ENCODE data around the gene RXYLT1. TPM values are rescaled to one million over a fixed set of nuclear protein-coding genes. Genes with fewer than 3 reads are reported as not detected.

The RXYLT1 gene
- total and polyA plus RNA-seq, 4 donors, result 18.3 to 27.7 (median 23.7) TPM

DNA sequence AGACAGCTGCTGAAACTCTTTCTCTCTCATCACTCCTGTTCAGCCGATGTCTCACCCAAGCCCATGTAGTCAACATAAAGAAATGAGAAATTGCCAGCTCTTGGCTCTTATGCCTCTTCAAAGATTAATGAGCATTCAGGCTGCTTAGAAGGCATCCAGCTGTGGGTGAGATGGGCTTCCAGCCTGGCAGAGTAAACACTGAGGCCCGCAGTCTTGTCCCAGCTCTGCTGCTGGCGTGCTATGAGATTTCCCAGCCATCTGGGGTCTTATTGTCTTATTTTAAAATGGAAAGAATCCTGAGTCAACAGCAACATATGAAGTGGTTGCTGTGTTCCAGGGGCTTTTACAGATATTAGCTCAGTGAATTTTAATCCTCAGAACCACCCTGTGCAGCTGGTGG lies 12.6 kb downstream of the RXYLT1 start:
- Histone ChIP-seq H3K4me1 (ENCODE audit: control insufficient read depth, insufficient read depth, low read length) (no peaks in the 10 kb centered on the region), H3K27me3 (ENCODE audit: control insufficient read depth, insufficient read depth, low read length) (no peaks in the 10 kb centered on the region), H3K4me3 (ENCODE audit: low read depth, low read length) (no peak overlapping the region), H3K27ac (ENCODE audit: low read depth, low read length) (no peak overlapping the region), H3K9me3 (ENCODE audit: control insufficient read depth, insufficient read depth, low read length) (no peaks in the 10 kb centered on the region), H3K36me3 (ENCODE audit: control insufficient read depth, insufficient read depth, low read length) (peaks cover 4% of the 10 kb centered on the region)
- 25% methylated on average over 3 of the region's 3 CpGs for WGBS (ENCODE audit: insufficient coverage)
- DNase-seq (ENCODE audit: low read depth in 4 of 6, low spot score in 6 of 6), result peak in 2 of 6 donors; percentile 18 to 56

DNA sequence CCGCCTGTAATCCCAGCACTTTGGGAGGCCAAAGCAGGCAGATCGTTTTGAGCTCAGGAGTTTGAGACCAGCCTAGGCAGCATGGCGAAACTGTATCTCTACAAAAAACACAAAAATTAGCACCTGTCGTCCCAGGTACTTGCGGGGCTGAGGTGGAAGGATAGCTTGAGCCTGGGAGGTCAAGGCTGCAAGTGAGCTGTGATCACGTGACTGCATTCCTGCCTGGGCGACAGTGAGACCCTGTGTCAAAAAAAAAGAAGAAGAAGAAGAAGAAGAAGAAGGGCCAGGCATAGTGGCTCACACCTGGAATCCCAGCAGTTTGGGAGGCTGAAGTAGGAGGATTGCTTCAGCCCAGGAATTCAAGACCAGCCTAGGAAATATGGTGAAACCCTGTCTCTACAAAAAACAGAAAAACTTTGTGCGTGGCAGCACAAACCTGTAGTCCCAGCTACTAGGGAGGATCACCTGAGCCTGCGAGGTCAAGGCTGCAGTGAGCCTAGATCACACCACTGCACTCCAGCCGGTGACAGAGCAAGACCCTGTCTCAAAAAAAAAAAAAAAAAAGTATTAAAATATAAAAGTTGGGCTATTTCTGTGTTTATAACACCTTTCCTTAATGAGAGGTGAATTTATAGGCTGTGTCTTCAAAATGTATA lies 15.5 kb downstream of the RXYLT1 start:
- peaks cover 4% of the 10 kb centered on the region for H3K36me3 ChIP-seq (ENCODE audit: control insufficient read depth, insufficient read depth, low read length)
- 79% methylated on average over 5 of the region's 10 CpGs for WGBS (ENCODE audit: insufficient coverage)
- no peak overlapping the region for H3K27ac ChIP-seq (ENCODE audit: low read depth, low read length)

DNA sequence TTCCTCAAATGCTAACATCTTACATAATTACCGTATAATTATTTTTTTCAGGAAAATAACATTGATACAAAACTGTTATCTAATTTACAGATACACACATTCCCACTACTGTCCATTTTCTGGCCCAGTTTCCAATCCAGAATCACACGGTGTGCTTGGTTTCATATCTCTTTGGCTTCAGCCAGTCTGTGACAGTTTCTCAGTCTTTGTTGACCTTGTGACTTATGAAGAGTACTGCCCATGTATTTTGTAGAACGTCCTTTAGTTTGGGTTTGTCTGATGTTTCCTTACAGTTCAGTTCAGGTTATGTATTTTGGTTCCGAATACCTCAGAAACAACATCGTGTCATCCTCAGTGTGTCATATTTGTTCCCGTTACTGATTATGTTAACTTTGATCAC lies 16.2 kb downstream of the RXYLT1 start:
- Histone ChIP-seq H3K27me3 (ENCODE audit: control insufficient read depth, insufficient read depth, low read length) (no peaks in the 10 kb centered on the region), H3K9me3 (ENCODE audit: control insufficient read depth, insufficient read depth, low read length) (no peaks in the 10 kb centered on the region), H3K4me3 (ENCODE audit: low read depth, low read length) (no peak overlapping the region), H3K27ac (ENCODE audit: low read depth, low read length) (no peak overlapping the region), H3K36me3 (ENCODE audit: control insufficient read depth, insufficient read depth, low read length) (no peaks in the 10 kb centered on the region), H3K4me1 (ENCODE audit: control insufficient read depth, insufficient read depth, low read length) (no peaks in the 10 kb centered on the region)
- DNase-seq (ENCODE audit: low read depth in 4 of 6, low spot score in 6 of 6), result no peak
- WGBS (ENCODE audit: insufficient coverage), result 100% methylated on average over 3 of the region's 6 CpGs

More for the DNA sequence above, 15.5 kb downstream of the RXYLT1 start:
- DNase-seq (ENCODE audit: low read depth in 4 of 6, low spot score in 6 of 6), result no peak
- Histone ChIP-seq H3K27me3 (ENCODE audit: control insufficient read depth, insufficient read depth, low read length) (no peaks in the 10 kb centered on the region), H3K4me1 (ENCODE audit: control insufficient read depth, insufficient read depth, low read length) (no peaks in the 10 kb centered on the region), H3K4me3 (ENCODE audit: low read depth, low read length) (no peak overlapping the region), H3K9me3 (ENCODE audit: control insufficient read depth, insufficient read depth, low read length) (no peaks in the 10 kb centered on the region)

DNA sequence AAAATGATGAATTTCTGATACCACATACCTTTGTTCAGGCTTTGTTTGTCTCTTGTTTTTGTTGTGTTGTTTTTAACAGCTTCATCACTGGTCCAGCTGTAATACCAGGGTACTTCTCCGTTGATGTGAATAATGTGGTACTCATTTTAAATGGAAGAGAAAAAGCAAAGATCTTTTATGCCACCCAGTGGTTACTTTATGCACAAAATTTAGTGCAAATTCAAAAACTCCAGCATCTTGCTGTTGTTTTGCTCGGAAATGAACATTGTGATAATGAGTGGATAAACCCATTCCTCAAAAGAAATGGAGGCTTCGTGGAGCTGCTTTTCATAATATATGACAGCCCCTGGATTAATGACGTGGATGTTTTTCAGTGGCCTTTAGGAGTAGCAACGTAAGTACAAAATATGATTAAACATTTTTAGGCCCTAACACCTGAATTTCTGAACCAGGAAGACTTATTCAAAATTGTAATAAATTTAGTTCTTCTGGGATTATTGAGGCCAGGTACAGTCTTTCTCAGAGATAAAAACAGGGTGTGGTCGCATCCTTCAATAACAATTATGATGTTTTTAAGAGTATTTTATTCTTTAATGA lies 22.4 kb downstream of the RXYLT1 start:
- DNase-seq (ENCODE audit: low read depth in 4 of 6, low spot score in 6 of 6), result peak in 4 of 6 donors; percentile 22 to 86 (median 51)
- Histone ChIP-seq H3K27me3 (ENCODE audit: control insufficient read depth, insufficient read depth, low read length) (no peaks in the 10 kb centered on the region), H3K27ac (ENCODE audit: low read depth, low read length) (no peak overlapping the region), H3K36me3 (ENCODE audit: control insufficient read depth, insufficient read depth, low read length) (peaks cover 5% of the 10 kb centered on the region), H3K9me3 (ENCODE audit: control insufficient read depth, insufficient read depth, low read length) (no peaks in the 10 kb centered on the region), H3K4me3 (ENCODE audit: low read depth, low read length) (no peak overlapping the region), H3K4me1 (ENCODE audit: control insufficient read depth, insufficient read depth, low read length) (no peaks in the 10 kb centered on the region)
- WGBS (ENCODE audit: insufficient coverage), result no CpG with 5 or more reads among the region's 6 CpGs

DNA sequence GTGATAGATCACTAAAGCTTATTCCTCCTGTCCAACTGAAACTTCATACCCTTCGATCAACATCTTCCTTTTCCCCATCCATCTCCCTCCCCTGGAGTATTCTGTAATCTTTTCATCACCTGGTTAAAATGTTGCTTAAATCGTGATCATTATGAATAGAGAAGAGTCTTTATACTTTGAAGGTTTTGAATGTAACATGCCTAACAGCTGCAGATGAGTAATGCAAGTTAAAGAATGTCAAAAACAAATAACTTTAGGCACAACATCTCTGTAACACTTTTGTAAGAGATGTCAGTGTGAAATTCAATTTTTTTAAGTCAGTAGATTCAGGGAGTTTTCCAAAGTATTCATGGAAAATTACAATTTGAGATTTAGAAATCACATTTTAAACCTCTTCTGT lies 25.0 kb downstream of the RXYLT1 start:
- Histone ChIP-seq H3K9me3 (ENCODE audit: control insufficient read depth, insufficient read depth, low read length) (no peaks in the 10 kb centered on the region), H3K36me3 (ENCODE audit: control insufficient read depth, insufficient read depth, low read length) (peaks cover 12% of the 10 kb centered on the region), H3K27ac (ENCODE audit: low read depth, low read length) (no peak overlapping the region), H3K4me1 (ENCODE audit: control insufficient read depth, insufficient read depth, low read length) (no peaks in the 10 kb centered on the region), H3K4me3 (ENCODE audit: low read depth, low read length) (no peak overlapping the region), H3K27me3 (ENCODE audit: control insufficient read depth, insufficient read depth, low read length) (no peaks in the 10 kb centered on the region)
- DNase-seq (ENCODE audit: low read depth in 4 of 6, low spot score in 6 of 6), result no peak
- no CpG with 5 or more reads among the region's 2 CpGs for WGBS (ENCODE audit: insufficient coverage)

DNA sequence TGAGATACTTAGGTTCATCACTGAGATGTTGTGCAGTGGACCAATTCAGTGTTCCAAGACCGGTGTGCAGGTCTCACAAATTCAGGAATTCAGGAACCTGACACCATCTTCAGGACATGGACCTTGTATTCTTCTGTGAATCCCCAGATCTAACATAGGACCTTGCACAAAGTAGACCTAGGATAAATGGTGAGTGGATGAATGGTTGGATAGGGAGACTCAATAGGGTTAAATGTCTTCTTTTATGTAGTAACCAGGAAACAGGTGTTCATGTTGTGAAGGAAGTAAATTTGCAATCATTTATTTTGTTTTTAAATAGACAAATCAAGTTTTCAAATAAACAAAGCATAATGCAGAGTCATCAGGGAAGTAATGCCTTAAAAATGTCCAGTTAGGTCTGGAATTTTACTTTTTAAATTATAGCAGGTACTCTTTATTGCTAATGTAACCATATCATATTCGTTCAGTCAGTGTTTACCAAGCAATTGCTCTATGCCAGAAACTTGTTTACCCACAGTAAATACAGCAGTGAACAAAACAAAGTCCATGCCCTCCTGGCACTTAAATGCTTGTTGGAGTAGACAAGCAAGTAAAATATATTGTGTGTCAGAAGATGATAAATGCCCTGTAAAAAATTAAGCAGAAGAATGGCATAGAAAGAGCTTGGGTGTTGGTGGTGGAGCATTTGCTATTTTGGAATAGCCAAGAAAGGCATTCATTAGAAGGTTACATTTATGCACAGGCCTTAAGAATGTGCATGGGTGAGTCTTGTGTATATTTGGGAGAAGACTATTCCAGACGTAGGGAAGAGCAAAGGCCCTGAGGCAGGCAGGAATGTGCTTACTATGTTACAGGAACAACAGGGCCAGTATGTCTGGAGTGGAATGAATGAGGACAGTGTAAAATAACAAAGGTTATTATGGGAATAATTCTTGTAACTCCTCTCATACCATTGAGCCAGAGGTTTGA lies 26.3 kb downstream of the RXYLT1 start:
- H3K4me3 ChIP-seq (ENCODE audit: low read depth, low read length), result no peak overlapping the region
- no peak overlapping the region for H3K27ac ChIP-seq (ENCODE audit: low read depth, low read length)
- WGBS (ENCODE audit: insufficient coverage), result 94% methylated on average over 2 of the region's 3 CpGs
- H3K36me3 ChIP-seq (ENCODE audit: control insufficient read depth, insufficient read depth, low read length), result peaks cover 12% of the 10 kb centered on the region
- no peak for DNase-seq (ENCODE audit: low read depth in 4 of 6, low spot score in 6 of 6)
- no peaks in the 10 kb centered on the region for H3K27me3 ChIP-seq (ENCODE audit: control insufficient read depth, insufficient read depth, low read length)
- no peaks in the 10 kb centered on the region for H3K9me3 ChIP-seq (ENCODE audit: control insufficient read depth, insufficient read depth, low read length)
- H3K4me1 ChIP-seq (ENCODE audit: control insufficient read depth, insufficient read depth, low read length), result no peaks in the 10 kb centered on the region

DNA sequence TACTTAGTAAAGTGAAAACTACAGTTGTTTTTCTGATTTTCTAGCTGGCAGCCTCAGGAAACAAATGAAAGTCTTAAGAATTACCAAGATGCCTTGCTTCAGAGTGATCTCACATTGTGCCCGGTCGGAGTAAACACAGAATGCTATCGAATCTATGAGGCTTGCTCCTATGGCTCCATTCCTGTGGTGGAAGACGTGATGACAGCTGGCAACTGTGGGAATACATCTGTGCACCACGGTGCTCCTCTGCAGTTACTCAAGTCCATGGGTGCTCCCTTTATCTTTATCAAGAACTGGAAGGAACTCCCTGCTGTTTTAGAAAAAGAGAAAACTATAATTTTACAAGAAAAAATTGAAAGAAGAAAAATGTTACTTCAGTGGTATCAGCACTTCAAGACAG lies 28.9 kb downstream of the RXYLT1 start:
- H3K36me3 ChIP-seq (ENCODE audit: control insufficient read depth, insufficient read depth, low read length), result peaks cover 9% of the 10 kb centered on the region
- H3K4me3 ChIP-seq (ENCODE audit: low read depth, low read length), result no peak overlapping the region
- no peaks in the 10 kb centered on the region for H3K4me1 ChIP-seq (ENCODE audit: control insufficient read depth, insufficient read depth, low read length)
- H3K9me3 ChIP-seq (ENCODE audit: control insufficient read depth, insufficient read depth, low read length), result no peaks in the 10 kb centered on the region
- no peak for DNase-seq (ENCODE audit: low read depth in 4 of 6, low spot score in 6 of 6)
- no peaks in the 10 kb centered on the region for H3K27me3 ChIP-seq (ENCODE audit: control insufficient read depth, insufficient read depth, low read length)
- 92% methylated on average over 3 of the region's 5 CpGs for WGBS (ENCODE audit: insufficient coverage)
- no peak overlapping the region for H3K27ac ChIP-seq (ENCODE audit: low read depth, low read length)

DNA sequence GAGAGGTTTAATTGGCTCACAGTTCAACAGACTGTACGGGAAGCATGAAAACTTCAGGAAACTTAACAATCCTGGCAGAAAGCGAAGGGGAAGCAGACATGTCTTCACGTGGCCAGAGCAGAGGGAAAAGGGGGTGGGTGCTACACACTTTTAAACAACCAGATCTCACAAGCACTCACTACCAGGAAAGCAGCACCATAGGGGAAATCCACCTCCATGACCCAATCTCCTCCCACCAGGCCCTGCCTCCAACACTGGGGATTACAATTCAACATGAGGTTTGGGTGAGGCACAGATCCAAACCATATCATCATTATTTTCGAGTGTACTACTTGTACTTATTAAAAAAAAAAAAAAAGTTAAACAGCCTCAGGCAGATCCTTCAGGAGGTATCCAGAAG lies 29.9 kb downstream of the RXYLT1 start:
- Histone ChIP-seq H3K27ac (ENCODE audit: low read depth, low read length) (no peak overlapping the region), H3K36me3 (ENCODE audit: control insufficient read depth, insufficient read depth, low read length) (peaks cover 7% of the 10 kb centered on the region), H3K4me3 (ENCODE audit: low read depth, low read length) (no peak overlapping the region), H3K4me1 (ENCODE audit: control insufficient read depth, insufficient read depth, low read length) (no peaks in the 10 kb centered on the region), H3K27me3 (ENCODE audit: control insufficient read depth, insufficient read depth, low read length) (no peaks in the 10 kb centered on the region), H3K9me3 (ENCODE audit: control insufficient read depth, insufficient read depth, low read length) (no peaks in the 10 kb centered on the region)
- 100% methylated on average over 1 of the region's 4 CpGs for WGBS (ENCODE audit: insufficient coverage)
- no peak for DNase-seq (ENCODE audit: low read depth in 4 of 6, low spot score in 6 of 6)

DNA sequence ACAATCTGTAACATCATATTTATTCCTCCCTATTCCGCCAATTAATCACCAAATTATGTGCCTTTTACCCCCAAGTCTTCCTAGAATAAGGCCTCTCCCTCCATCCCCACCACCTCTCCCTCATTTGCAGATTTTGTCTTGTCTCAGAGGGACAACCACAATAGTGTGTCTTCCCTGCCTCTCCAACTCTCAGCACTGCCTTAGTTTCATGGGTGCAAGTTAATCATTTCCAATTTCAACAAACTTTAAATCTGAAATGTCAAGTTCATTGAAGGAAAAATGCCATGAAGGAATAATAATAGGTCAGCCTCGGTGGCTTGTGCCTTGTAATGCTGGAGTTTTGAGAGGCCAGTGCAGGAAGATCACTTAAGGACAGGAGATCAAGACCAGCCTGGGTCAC lies 31.6 kb downstream of the RXYLT1 start:
- Histone ChIP-seq H3K4me3 (ENCODE audit: low read depth, low read length) (no peak overlapping the region), H3K9me3 (ENCODE audit: control insufficient read depth, insufficient read depth, low read length) (no peaks in the 10 kb centered on the region), H3K36me3 (ENCODE audit: control insufficient read depth, insufficient read depth, low read length) (peaks cover 7% of the 10 kb centered on the region), H3K27me3 (ENCODE audit: control insufficient read depth, insufficient read depth, low read length) (no peaks in the 10 kb centered on the region), H3K27ac (ENCODE audit: low read depth, low read length) (no peak overlapping the region), H3K4me1 (ENCODE audit: control insufficient read depth, insufficient read depth, low read length) (no peaks in the 10 kb centered on the region)
- DNase-seq (ENCODE audit: low read depth in 4 of 6, low spot score in 6 of 6), result no peak
- 80% methylated on average over 2 of the region's 2 CpGs for WGBS (ENCODE audit: insufficient coverage)

Data from spinal cord (tissue), 10 donors.